ENCODE measurements around the gene PUM1. TPM values are rescaled to one million over a fixed set of nuclear protein-coding genes. Genes with fewer than 3 reads are reported as not detected.

The PUM1 gene
- total and polyA plus RNA-seq, 2 donors (not counting 1 experiment from before 2014, with no cell fraction given): 59.3 to 70.5 TPM

DNA sequence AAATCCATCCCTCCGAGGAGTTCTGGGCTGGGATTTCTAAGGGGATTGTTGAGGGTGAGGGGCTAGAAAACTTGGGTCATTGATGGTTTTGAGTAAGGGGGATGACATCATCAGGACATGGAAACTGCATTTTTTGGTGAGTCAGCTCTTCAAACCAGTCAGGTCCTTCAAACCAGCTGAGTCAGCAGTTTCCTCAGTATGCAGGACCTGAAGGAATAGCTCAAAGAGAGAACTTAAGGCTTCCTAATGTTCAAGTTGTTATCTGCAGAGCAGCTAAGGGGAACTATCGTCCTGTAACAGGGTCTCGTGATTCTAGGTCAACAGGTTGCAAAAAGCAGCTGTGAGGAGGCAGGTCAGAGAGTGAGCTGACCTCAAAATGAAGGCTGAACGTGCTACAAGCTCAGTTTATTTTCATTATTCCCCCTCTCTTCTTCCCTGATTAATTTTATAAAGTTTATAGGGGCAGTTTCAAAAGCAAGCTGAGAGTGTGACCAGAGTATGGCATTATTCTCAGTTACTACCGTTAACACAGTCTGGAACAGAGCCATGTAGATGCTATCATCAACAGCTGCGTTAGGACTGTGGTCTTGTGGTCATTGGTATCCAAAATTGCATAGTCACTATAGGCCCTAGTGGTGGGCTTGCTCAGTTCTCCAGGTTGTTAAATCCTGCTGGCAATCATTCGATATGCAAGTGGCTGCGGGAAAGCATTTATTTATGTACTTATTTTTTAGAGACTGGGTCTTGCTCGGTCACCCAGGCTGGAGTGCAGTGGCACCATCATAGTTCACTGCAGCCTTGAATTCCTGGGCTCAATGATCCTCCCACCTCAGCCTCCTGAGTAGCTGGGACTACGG lies 146.3 kb downstream of the PUM1 start:
- H3K27ac ChIP-seq (ENCODE audit: insufficient read depth, low read length): no peak overlapping the region
- H3K27me3 ChIP-seq (ENCODE audit: control insufficient read depth, insufficient read depth, low read length): no peaks in the 10 kb centered on the region
- H3K36me3 ChIP-seq (ENCODE audit: control insufficient read depth, insufficient read depth, low read length): no peaks in the 10 kb centered on the region
- no peak overlapping the region for H3K4me3 ChIP-seq (replicated peaks in 1 of 4; ENCODE audit: control extremely low read depth in 1 of 4, insufficient read depth in 1 of 4, low read depth in 3 of 4, low read length in 4 of 4)
- no peaks in the 10 kb centered on the region for H3K79me2 ChIP-seq (ENCODE audit: control insufficient read depth, insufficient read depth, low read length)
- H3K4me2 ChIP-seq (ENCODE audit: extremely low read depth, insufficient read depth, low read length): no peak overlapping the region
- TF ChIP-seq, protein P1, sequence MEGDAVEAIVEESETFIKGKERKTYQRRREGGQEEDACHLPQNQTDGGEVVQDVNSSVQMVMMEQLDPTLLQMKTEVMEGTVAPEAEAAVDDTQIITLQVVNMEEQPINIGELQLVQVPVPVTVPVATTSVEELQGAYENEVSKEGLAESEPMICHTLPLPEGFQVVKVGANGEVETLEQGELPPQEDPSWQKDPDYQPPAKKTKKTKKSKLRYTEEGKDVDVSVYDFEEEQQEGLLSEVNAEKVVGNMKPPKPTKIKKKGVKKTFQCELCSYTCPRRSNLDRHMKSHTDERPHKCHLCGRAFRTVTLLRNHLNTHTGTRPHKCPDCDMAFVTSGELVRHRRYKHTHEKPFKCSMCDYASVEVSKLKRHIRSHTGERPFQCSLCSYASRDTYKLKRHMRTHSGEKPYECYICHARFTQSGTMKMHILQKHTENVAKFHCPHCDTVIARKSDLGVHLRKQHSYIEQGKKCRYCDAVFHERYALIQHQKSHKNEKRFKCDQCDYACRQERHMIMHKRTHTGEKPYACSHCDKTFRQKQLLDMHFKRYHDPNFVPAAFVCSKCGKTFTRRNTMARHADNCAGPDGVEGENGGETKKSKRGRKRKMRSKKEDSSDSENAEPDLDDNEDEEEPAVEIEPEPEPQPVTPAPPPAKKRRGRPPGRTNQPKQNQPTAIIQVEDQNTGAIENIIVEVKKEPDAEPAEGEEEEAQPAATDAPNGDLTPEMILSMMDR (conservative IDR thresholded peaks at IDR 0.05 in 1 of 2, IDR thresholded peaks at IDR 0.05 in 1 of 2; ENCODE audit: low read depth in 1 of 2, low read length in 2 of 2): no peak
- no peak for TF ChIP-seq EZH2 (IDR thresholded peaks at IDR 0.05; ENCODE audit: low read length, missing control alignments)
- H2AFZ ChIP-seq (ENCODE audit: low read length): no peak overlapping the region
- peak; percentile 79 to 86 for DNase-seq (ENCODE audit: low read depth in 2 of 2)
- H4K20me1 ChIP-seq (ENCODE audit: control insufficient read depth, extremely low read depth, insufficient read depth, low read length): no peaks in the 10 kb centered on the region
- H3K9ac ChIP-seq (ENCODE audit: insufficient read depth, low read length): no peak overlapping the region
- no peaks in the 10 kb centered on the region for H3K9me3 ChIP-seq (ENCODE audit: control insufficient read depth, insufficient read depth, low read depth, low read length)
- H3K4me1 ChIP-seq (ENCODE audit: control insufficient read depth, extremely low read depth, insufficient read depth, low read length): peaks cover 2% of the 10 kb centered on the region

DNA sequence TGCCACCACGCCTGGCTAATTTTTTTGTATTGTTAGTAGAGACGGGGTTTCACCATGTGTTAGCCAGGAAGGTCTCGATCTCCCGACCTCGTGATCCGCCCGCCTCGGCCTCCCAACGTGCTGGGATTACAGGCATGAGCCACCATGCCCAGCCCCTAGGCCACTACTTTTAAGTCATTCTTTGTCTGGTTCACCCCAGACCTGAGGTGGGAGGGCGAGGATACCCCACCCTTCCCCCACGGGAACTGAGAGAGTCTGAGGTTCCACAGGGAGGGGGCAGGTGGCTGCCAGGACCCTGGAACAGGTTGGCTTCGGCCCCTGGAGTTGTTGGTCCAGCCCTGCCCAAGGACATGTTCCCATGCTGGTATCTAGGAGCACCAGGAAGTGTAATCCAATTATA lies 149.2 kb downstream of the PUM1 start:
- H3K4me2 ChIP-seq (ENCODE audit: extremely low read depth, insufficient read depth, low read length): no peak overlapping the region
- no peaks in the 10 kb centered on the region for H4K20me1 ChIP-seq (ENCODE audit: control insufficient read depth, extremely low read depth, insufficient read depth, low read length)
- no peak for DNase-seq (ENCODE audit: low read depth in 2 of 2)
- no peak overlapping the region for H3K9ac ChIP-seq (ENCODE audit: insufficient read depth, low read length)
- no peaks in the 10 kb centered on the region for H3K9me3 ChIP-seq (ENCODE audit: control insufficient read depth, insufficient read depth, low read depth, low read length)
- peaks cover 2% of the 10 kb centered on the region for H3K4me1 ChIP-seq (ENCODE audit: control insufficient read depth, extremely low read depth, insufficient read depth, low read length)
- no peaks in the 10 kb centered on the region for H3K36me3 ChIP-seq (ENCODE audit: control insufficient read depth, insufficient read depth, low read length)
- no peak overlapping the region for H2AFZ ChIP-seq (ENCODE audit: low read length)
- no peak overlapping the region for H3K27ac ChIP-seq (ENCODE audit: insufficient read depth, low read length)
- TF ChIP-seq, protein P1 (conservative IDR thresholded peaks at IDR 0.05 in 1 of 2, IDR thresholded peaks at IDR 0.05 in 1 of 2; ENCODE audit: low read depth in 1 of 2, low read length in 2 of 2): no peak
- TF ChIP-seq EZH2 (IDR thresholded peaks at IDR 0.05; ENCODE audit: low read length, missing control alignments): no peak
- H3K79me2 ChIP-seq (ENCODE audit: control insufficient read depth, insufficient read depth, low read length): no peaks in the 10 kb centered on the region
- no peak overlapping the region for H3K4me3 ChIP-seq (replicated peaks in 1 of 4; ENCODE audit: control extremely low read depth in 1 of 4, insufficient read depth in 1 of 4, low read depth in 3 of 4, low read length in 4 of 4)
- H3K27me3 ChIP-seq (ENCODE audit: control insufficient read depth, insufficient read depth, low read length): no peaks in the 10 kb centered on the region

DNA sequence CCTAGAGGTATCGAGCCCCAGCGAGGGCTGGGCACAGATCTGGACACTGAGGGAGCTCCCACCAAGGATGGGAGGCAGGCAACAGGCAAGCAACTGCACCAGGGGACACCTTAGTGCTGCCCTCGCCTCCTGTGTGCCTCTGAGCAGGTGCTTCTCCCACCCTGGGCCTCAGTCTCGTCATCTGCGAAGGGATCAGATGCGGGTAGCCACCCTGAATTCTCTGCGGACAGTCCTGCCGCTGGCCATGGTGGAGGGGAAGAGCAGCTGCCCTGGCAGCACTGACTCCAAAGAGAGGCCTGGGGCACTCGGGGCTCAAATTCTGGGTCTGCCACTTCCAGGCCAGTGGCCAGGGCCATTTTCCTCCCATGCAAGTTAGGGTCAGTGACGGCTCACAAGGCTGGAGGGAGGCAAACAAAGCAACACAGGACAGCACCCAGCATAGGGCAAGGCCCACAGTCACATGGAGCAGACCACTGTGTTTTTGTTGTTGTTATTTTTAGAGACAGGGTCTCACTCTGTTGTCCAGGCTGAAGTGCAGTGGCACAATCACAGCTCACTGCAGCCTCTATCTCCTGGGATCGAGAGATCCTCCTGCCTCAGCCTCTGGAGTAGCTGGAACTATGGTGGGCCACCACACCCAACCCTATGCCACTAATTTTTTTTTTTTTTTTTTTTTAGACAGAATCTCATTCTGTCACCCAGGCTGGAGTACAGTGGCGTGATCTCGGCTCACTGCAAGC lies 149.9 kb downstream of the PUM1 start:
- TF ChIP-seq EZH2 (IDR thresholded peaks at IDR 0.05; ENCODE audit: low read length, missing control alignments): no peak
- TF ChIP-seq, protein P1 (conservative IDR thresholded peaks at IDR 0.05 in 1 of 2, IDR thresholded peaks at IDR 0.05 in 1 of 2; ENCODE audit: low read depth in 1 of 2, low read length in 2 of 2): no peak
- Histone ChIP-seq H3K36me3 (ENCODE audit: control insufficient read depth, insufficient read depth, low read length) (no peaks in the 10 kb centered on the region), H3K4me3 (replicated peaks in 1 of 4; ENCODE audit: control extremely low read depth in 1 of 4, insufficient read depth in 1 of 4, low read depth in 3 of 4, low read length in 4 of 4) (no peak overlapping the region), H3K9ac (ENCODE audit: insufficient read depth, low read length) (no peak overlapping the region), H3K4me2 (ENCODE audit: extremely low read depth, insufficient read depth, low read length) (no peak overlapping the region), H3K79me2 (ENCODE audit: control insufficient read depth, insufficient read depth, low read length) (no peaks in the 10 kb centered on the region), H3K4me1 (ENCODE audit: control insufficient read depth, extremely low read depth, insufficient read depth, low read length) (peaks cover 6% of the 10 kb centered on the region), H3K27ac (ENCODE audit: insufficient read depth, low read length) (no peak overlapping the region), H3K9me3 (ENCODE audit: control insufficient read depth, insufficient read depth, low read depth, low read length) (no peaks in the 10 kb centered on the region), H4K20me1 (ENCODE audit: control insufficient read depth, extremely low read depth, insufficient read depth, low read length) (no peaks in the 10 kb centered on the region), H2AFZ (ENCODE audit: low read length) (no peak overlapping the region), H3K27me3 (ENCODE audit: control insufficient read depth, insufficient read depth, low read length) (no peaks in the 10 kb centered on the region)
- DNase-seq (ENCODE audit: low read depth in 2 of 2): no peak
